Measurements from ENCODE around the gene ZNF580.

ZNF580 gene

DNA sequence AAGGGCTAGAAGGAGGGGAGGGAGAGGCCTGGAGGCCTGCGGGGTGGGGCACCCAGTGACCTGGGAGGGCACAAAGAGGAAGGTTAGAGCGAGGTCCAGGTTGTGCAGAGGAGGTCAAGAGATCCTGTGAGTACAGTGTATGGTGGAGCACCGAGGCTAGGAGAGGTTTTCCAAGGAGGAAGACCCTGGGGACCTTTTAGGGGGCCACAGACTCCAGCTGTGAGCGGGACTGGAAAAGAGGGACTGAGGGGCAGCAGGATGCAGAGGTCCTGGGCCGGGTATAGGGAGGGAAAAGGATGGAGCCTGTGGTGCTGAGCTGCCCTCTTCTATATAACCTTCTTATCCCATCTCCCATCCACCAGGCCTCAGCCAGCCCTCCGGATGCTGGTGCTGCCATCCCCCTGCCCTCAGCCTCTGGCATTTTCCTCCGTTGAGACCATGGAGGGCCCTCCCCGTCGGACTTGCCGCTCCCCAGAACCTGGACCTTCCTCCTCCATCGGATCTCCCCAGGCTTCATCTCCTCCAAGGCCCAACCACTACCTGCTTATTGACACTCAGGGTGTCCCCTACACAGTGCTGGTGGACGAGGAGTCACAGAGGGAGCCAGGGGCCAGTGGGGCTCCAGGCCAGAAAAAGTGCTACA is 3.5 kb downstream of the ZNF580 start:
- H3K9ac ChIP-seq (ENCODE audit: low read depth, low read length, poor library complexity, severe bottlenecking): peak overlapping the region; percentile 85
- no peaks in the 10 kb centered on the region for H3K27me3 ChIP-seq (ENCODE audit: insufficient read depth, low read length, poor library complexity, severe bottlenecking)
- no peaks in the 10 kb centered on the region; the same call in 1 of the 2 replicates for H3K36me3 ChIP-seq (ENCODE audit: insufficient read depth, low read length)
- peak overlapping the region; percentile 100 for H3K4me2 ChIP-seq (ENCODE audit: low read depth, low read length, poor library complexity, severe bottlenecking)
- TF ChIP-seq CTCF (conservative IDR thresholded peaks at IDR 0.05; ENCODE audit: low read length) (no peak), EZH2phosphoT487 (IDR thresholded peaks at IDR 0.05; ENCODE audit: borderline replicate concordance) (no peak)
- H2AFZ ChIP-seq (ENCODE audit: low read length): no peak overlapping the region
- H3K4me3 ChIP-seq (ENCODE audit: low read length, poor library complexity, severe bottlenecking): peak overlapping the region; percentile 96
- H3K9me3 ChIP-seq (ENCODE audit: insufficient read depth, low read depth, low read length): no peaks in the 10 kb centered on the region
- peaks cover 36% of the 10 kb centered on the region for H3K4me1 ChIP-seq (ENCODE audit: insufficient read depth, low read length, poor library complexity, severe bottlenecking)
- H3K79me2 ChIP-seq (ENCODE audit: insufficient read depth, low read length): peaks cover 74% of the 10 kb centered on the region
- H3F3A ChIP-seq (ENCODE audit: low read depth): no peaks in the 10 kb centered on the region
- peaks cover 4% of the 10 kb centered on the region for H4K20me1 ChIP-seq (ENCODE audit: insufficient read depth, low read length, poor library complexity, severe bottlenecking)
- H3K9me2 ChIP-seq (replicated peaks; ENCODE audit: low read depth, low read length): no peaks in the 10 kb centered on the region

DNA sequence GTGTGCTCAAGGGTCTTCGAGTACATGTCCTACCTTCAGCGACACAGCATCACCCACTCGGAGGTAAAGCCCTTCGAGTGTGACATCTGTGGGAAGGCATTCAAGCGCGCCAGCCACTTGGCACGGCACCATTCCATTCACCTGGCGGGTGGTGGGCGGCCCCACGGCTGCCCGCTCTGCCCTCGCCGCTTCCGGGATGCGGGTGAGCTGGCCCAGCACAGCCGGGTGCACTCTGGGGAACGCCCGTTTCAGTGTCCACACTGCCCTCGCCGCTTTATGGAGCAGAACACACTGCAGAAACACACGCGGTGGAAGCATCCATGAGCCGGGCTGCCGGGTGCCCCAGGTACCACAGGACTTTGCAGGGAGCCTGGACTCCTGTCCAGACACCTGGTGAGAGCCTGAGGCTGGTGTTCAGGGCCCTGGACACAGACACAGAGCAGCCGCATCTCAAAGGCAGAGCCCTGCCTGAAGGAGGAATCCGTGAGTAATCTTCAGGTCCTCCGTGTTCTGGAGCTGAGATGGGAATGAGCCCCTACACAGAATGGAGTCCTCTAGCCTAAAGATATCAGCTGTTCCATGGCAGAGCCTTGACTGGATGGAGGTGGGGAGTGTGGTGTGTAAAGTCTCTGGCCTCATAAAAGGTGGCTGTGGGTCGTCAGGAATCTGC is 4.2 kb downstream of the ZNF580 start:
- H3F3A ChIP-seq (ENCODE audit: low read depth): no peaks in the 10 kb centered on the region
- no peaks in the 10 kb centered on the region; the same call in 1 of the 2 replicates for H3K36me3 ChIP-seq (ENCODE audit: insufficient read depth, low read length)
- H3K9me2 ChIP-seq (replicated peaks; ENCODE audit: low read depth, low read length): no peaks in the 10 kb centered on the region
- H3K79me2 ChIP-seq (ENCODE audit: insufficient read depth, low read length): peaks cover 72% of the 10 kb centered on the region
- H3K9ac ChIP-seq (ENCODE audit: low read depth, low read length, poor library complexity, severe bottlenecking): peak overlapping the region; percentile 85
- TF ChIP-seq CTCF (conservative IDR thresholded peaks at IDR 0.05; ENCODE audit: low read length) (no peak), EZH2phosphoT487 (IDR thresholded peaks at IDR 0.05; ENCODE audit: borderline replicate concordance) (no peak)
- H2AFZ ChIP-seq (ENCODE audit: low read length): no peak overlapping the region
- H3K4me2 ChIP-seq (ENCODE audit: low read depth, low read length, poor library complexity, severe bottlenecking): peak overlapping the region; percentile 100
- no peaks in the 10 kb centered on the region for H3K27me3 ChIP-seq (ENCODE audit: insufficient read depth, low read length, poor library complexity, severe bottlenecking)
- H3K4me1 ChIP-seq (ENCODE audit: insufficient read depth, low read length, poor library complexity, severe bottlenecking): peaks cover 35% of the 10 kb centered on the region
- peaks cover 4% of the 10 kb centered on the region for H4K20me1 ChIP-seq (ENCODE audit: insufficient read depth, low read length, poor library complexity, severe bottlenecking)
- H3K9me3 ChIP-seq (ENCODE audit: insufficient read depth, low read depth, low read length): no peaks in the 10 kb centered on the region
- peak overlapping the region; percentile 96 for H3K4me3 ChIP-seq (ENCODE audit: low read length, poor library complexity, severe bottlenecking)

DNA sequence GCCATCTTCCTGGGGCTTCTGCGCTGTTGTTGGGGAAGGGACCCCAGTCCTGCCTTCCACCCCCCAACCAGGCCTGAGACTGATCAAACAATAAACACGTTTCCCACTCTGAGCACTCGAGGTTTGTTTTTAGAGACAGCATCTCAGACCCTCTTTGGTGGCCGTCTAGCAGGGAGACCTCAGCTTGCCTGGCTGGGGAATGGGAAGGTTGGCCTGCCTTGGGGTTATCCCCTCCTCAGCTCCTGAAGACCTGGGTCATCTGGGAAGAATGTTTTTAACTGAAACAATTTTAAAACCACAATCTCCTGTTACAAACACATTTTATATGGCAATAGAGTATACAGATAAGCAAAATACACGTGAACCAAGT is 4.7 kb downstream of the ZNF580 start:
- TF ChIP-seq CTCF (conservative IDR thresholded peaks at IDR 0.05; ENCODE audit: low read length): no peak
- TF ChIP-seq EZH2phosphoT487 (IDR thresholded peaks at IDR 0.05; ENCODE audit: borderline replicate concordance): no peak
- H4K20me1 ChIP-seq (ENCODE audit: insufficient read depth, low read length, poor library complexity, severe bottlenecking): peaks cover 4% of the 10 kb centered on the region
- H3K9me2 ChIP-seq (replicated peaks; ENCODE audit: low read depth, low read length): no peaks in the 10 kb centered on the region
- H3K79me2 ChIP-seq (ENCODE audit: insufficient read depth, low read length): peaks cover 67% of the 10 kb centered on the region
- peaks cover 32% of the 10 kb centered on the region for H3K4me1 ChIP-seq (ENCODE audit: insufficient read depth, low read length, poor library complexity, severe bottlenecking)
- no peaks in the 10 kb centered on the region for H3K27me3 ChIP-seq (ENCODE audit: insufficient read depth, low read length, poor library complexity, severe bottlenecking)
- no peak overlapping the region for H3K9ac ChIP-seq (ENCODE audit: low read depth, low read length, poor library complexity, severe bottlenecking)
- H2AFZ ChIP-seq (ENCODE audit: low read length): no peak overlapping the region
- no peaks in the 10 kb centered on the region; the same call in 1 of the 2 replicates for H3K36me3 ChIP-seq (ENCODE audit: insufficient read depth, low read length)
- H3K4me3 ChIP-seq (ENCODE audit: low read length, poor library complexity, severe bottlenecking): no peak overlapping the region
- no peaks in the 10 kb centered on the region for H3K9me3 ChIP-seq (ENCODE audit: insufficient read depth, low read depth, low read length)
- no peaks in the 10 kb centered on the region for H3F3A ChIP-seq (ENCODE audit: low read depth)
- H3K4me2 ChIP-seq (ENCODE audit: low read depth, low read length, poor library complexity, severe bottlenecking): peak overlapping the region; percentile 100

All from Loucy (cell line).